NT2/D1 (cell line): ENCODE measurements around the gene NUDT12.
A peak's percentile ranks its signal among the peaks of the same experiment; 100 is the strongest.

ENCODE experiments used
- DNase-seq: peaks from one replicate; pipeline ENCODE4 v3.0.0-alpha.2; 2011; ENCODE audit warnings: low read depth, low spot score
- H3K27me3 ChIP-seq: 2 replicates; pipeline ENCODE4 v1.6.0; 2011; ENCODE audit warnings: mild to moderate bottlenecking; ENCODE audit not compliant: insufficient read length, insufficient read depth
- H3K36me3 ChIP-seq: 2 replicates; pipeline ENCODE4 v1.6.1; 2011; ENCODE audit warnings: mild to moderate bottlenecking, low read length, mixed read lengths; ENCODE audit not compliant: insufficient read depth, insufficient read length
- H3K4me1 ChIP-seq: 2 replicates; pipeline ENCODE4 v1.5.1; 2011; ENCODE audit not compliant: insufficient read depth, insufficient read length
- H3K4me3 ChIP-seq: 2 replicates; pipeline ENCODE4 v1.5.1; 2011; ENCODE audit warnings: low read depth; ENCODE audit not compliant: insufficient read length
- H3K9ac ChIP-seq: 2 replicates; pipeline ENCODE4 v1.6.0; 2011; ENCODE audit warnings: low read depth; ENCODE audit not compliant: insufficient read length
- H3K9me3 ChIP-seq: 2 replicates; pipeline ENCODE4 v1.5.1; 2011; ENCODE audit warnings: mild to moderate bottlenecking, low read length; ENCODE audit not compliant: insufficient read depth
- SUZ12 ChIP-seq: IDR thresholded peaks from 2 replicates; pipeline ENCODE4 v1.6.1; 2011; ENCODE audit not compliant: insufficient read length, insufficient read depth; ENCODE audit errors: extremely low read depth
- YY1 ChIP-seq: IDR thresholded peaks from 2 replicates; pipeline ENCODE4 v1.6.1; 2011; ENCODE audit not compliant: insufficient read length, insufficient read depth
- ZNF274 ChIP-seq: IDR thresholded peaks from 2 replicates; pipeline ENCODE4 v1.6.1; 2011; ENCODE audit warnings: mild to moderate bottlenecking, low read depth, low read length

NUDT12 gene

GRCh38 chr5:103569313-103570060 is 6.9 kb upstream of the NUDT12 start:
- no peak overlapping the region for H3K4me3 ChIP-seq
- DNase-seq = no peak
- TF ChIP-seq ZNF274 (no peak), YY1 (no peak), SUZ12 (no peak)
- H3K27me3 ChIP-seq = no peaks in the 10 kb centered on the region
- H3K9ac ChIP-seq = no peak overlapping the region
- H3K4me1 ChIP-seq = no peaks in the 10 kb centered on the region
- H3K9me3 ChIP-seq = no peaks in the 10 kb centered on the region
- no peaks in the 10 kb centered on the region for H3K36me3 ChIP-seq

- no peak overlapping the region for H3K4me3 ChIP-seq
- H3K36me3 ChIP-seq = no peaks in the 10 kb centered on the region
- DNase-seq = no peak
- no peak overlapping the region for H3K9ac ChIP-seq
- no peaks in the 10 kb centered on the region for H3K27me3 ChIP-seq
- TF ChIP-seq SUZ12 = no peak
- TF ChIP-seq YY1 = no peak
- no peak for TF ChIP-seq ZNF274
- no peaks in the 10 kb centered on the region for H3K9me3 ChIP-seq
- no peaks in the 10 kb centered on the region for H3K4me1 ChIP-seq
Observed at GRCh38 chr5:103565719-103566118, 3.1 kb upstream of the NUDT12 start.

GRCh38 chr5:103561685-103562452 is 720 bp downstream of the NUDT12 start:
- Histone ChIP-seq H3K36me3 (peaks cover 13% of the 10 kb centered on the region), H3K9ac (peak overlapping the region; percentile 92), H3K9me3 (no peaks in the 10 kb centered on the region), H3K27me3 (no peaks in the 10 kb centered on the region), H3K4me3 (peak overlapping the region; percentile 82), H3K4me1 (no peaks in the 10 kb centered on the region)
- TF ChIP-seq SUZ12 = no peak
- TF ChIP-seq YY1 = no peak
- no peak for TF ChIP-seq ZNF274
- no peak for DNase-seq

- no peak for DNase-seq
- no peaks in the 10 kb centered on the region for H3K27me3 ChIP-seq
- no peak overlapping the region for H3K9ac ChIP-seq
- H3K36me3 ChIP-seq = peaks cover 13% of the 10 kb centered on the region
- TF ChIP-seq SUZ12 (no peak), YY1 (no peak), ZNF274 (no peak)
- no peaks in the 10 kb centered on the region for H3K9me3 ChIP-seq
- no peak overlapping the region for H3K4me3 ChIP-seq
- H3K4me1 ChIP-seq = no peaks in the 10 kb centered on the region
Observed at GRCh38 chr5:103560826-103561225, 1.8 kb downstream of the NUDT12 start.

GRCh38 chr5:103546858-103547257 is 15.7 kb downstream of the NUDT12 start:
- TF ChIP-seq ZNF274 = no peak
- TF ChIP-seq SUZ12 = no peak
- TF ChIP-seq YY1 = no peak
- Histone ChIP-seq H3K4me3 (no peak overlapping the region), H3K4me1 (no peaks in the 10 kb centered on the region), H3K27me3 (no peaks in the 10 kb centered on the region), H3K9me3 (no peaks in the 10 kb centered on the region), H3K36me3 (peaks cover 6% of the 10 kb centered on the region), H3K9ac (no peak overlapping the region)
- DNase-seq = no peak

- Histone ChIP-seq H3K4me1 (no peaks in the 10 kb centered on the region), H3K9ac (no peak overlapping the region), H3K4me3 (no peak overlapping the region), H3K27me3 (no peaks in the 10 kb centered on the region), H3K9me3 (no peaks in the 10 kb centered on the region), H3K36me3 (no peaks in the 10 kb centered on the region)
- TF ChIP-seq YY1 = no peak
- TF ChIP-seq ZNF274 = no peak
- TF ChIP-seq SUZ12 = no peak
- no peak for DNase-seq
Observed at GRCh38 chr5:103542441-103542840, 20.1 kb downstream of the NUDT12 start.

- DNase-seq = no peak
- Histone ChIP-seq H3K4me1 (no peaks in the 10 kb centered on the region), H3K4me3 (no peak overlapping the region), H3K27me3 (no peaks in the 10 kb centered on the region), H3K9me3 (no peaks in the 10 kb centered on the region), H3K36me3 (no peaks in the 10 kb centered on the region), H3K9ac (no peak overlapping the region)
- TF ChIP-seq YY1 (no peak), SUZ12 (no peak), ZNF274 (no peak)
Observed at GRCh38 chr5:103541569-103541968, 21.0 kb downstream of the NUDT12 start.
